AG10803 (cell line): ENCODE measurements around the gene PODXL2.

Experiments
- DNase-seq: peaks from one replicate; pipeline ENCODE4 v3.0.0; 2010; ENCODE audit warnings: low read depth
- H3K4me3 ChIP-seq: 2 replicates; pipeline ENCODE4 v1.5.1; 2011; ENCODE audit warnings: mild to moderate bottlenecking, low read length, control low read depth
- TF ChIP-seq, protein P1 (sequence below): conservative IDR thresholded peaks from 2 replicates; pipeline ENCODE4 v1.5.1; 2011; ENCODE audit warnings: mild to moderate bottlenecking, low read length, control low read depth, inconsistent platforms

Gene PODXL2

DNA sequence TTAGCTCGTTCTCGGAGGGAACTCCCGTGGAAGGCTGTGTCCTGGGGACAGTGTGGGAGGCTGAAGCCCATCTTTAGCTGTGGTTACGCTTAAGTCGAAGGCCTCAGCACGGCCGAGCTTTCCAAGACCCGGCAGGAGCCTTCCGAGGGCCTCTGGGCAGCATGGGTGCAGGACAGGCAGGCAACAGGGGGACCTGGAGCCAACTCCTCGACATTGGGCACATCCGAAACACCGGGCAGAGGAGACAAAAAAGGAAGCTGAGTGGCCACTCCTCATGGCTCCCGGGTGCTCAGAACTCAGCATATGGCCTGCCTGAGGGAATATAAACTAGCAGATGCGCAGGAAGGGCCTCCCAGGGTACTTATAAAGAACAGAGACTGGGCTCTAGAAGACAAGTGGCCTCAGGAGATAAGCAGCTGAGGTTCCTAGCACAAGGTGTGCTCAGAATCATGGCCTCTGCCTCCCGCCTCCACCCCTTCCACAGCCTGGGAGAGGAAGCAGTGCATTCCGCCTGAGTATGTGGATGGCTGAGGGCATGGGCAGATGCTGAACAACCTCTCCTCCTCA is 77.9 kb downstream of the PODXL2 start:
- DNase-seq = no peak
- no peak overlapping the region for H3K4me3 ChIP-seq
- TF ChIP-seq, protein P1, sequence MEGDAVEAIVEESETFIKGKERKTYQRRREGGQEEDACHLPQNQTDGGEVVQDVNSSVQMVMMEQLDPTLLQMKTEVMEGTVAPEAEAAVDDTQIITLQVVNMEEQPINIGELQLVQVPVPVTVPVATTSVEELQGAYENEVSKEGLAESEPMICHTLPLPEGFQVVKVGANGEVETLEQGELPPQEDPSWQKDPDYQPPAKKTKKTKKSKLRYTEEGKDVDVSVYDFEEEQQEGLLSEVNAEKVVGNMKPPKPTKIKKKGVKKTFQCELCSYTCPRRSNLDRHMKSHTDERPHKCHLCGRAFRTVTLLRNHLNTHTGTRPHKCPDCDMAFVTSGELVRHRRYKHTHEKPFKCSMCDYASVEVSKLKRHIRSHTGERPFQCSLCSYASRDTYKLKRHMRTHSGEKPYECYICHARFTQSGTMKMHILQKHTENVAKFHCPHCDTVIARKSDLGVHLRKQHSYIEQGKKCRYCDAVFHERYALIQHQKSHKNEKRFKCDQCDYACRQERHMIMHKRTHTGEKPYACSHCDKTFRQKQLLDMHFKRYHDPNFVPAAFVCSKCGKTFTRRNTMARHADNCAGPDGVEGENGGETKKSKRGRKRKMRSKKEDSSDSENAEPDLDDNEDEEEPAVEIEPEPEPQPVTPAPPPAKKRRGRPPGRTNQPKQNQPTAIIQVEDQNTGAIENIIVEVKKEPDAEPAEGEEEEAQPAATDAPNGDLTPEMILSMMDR = no peak

DNA sequence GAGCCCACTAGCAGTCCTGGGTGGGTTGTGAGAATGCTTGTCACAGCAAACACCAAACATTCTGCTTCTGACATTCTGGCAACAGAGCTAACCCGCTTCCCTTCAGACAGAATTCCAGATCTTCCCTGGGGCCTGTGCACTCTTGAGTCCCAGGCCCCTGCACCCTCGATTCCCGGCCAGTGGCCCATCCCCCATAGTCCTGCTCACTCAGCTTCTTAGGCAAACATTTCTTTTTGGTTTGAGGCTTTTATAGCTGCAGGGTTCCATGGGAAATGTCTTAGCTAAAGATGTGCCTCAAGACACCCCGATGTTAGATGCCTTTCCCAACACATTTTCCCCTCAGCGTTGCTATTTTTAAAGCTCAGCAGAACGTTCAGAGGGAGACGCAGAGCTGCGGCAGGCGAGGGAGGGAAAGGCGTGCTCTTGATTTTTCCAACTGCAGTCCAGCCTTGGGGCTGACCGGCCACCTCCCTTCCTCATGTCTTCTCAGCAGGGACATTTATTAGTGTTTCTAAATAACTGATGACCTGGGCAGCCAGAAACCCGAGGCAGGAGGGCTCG is 78.9 kb downstream of the PODXL2 start:
- DNase-seq = no peak
- TF ChIP-seq, protein P1 = no peak
- H3K4me3 ChIP-seq = no peak overlapping the region

DNA sequence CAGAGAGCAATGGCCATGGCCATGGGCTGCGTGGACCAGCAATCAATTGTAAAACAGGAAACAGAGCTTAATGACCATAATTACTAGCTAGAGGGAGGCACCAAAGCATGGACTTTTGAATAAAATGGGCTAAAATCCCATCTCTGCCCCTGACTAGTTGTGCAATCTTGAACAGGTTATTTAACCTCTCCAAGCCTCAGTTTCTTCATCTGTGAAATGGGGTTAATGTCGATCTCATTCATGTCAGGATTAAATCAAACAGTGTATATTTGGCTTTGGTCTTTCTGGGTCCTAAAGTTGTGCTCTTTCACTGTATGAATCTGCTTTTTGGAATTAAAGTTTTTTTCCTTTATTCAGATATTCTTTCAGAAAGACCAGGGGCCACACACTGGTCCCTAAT is 79.9 kb downstream of the PODXL2 start:
- TF ChIP-seq, protein P1 = no peak
- H3K4me3 ChIP-seq = no peak overlapping the region
- DNase-seq = no peak

DNA sequence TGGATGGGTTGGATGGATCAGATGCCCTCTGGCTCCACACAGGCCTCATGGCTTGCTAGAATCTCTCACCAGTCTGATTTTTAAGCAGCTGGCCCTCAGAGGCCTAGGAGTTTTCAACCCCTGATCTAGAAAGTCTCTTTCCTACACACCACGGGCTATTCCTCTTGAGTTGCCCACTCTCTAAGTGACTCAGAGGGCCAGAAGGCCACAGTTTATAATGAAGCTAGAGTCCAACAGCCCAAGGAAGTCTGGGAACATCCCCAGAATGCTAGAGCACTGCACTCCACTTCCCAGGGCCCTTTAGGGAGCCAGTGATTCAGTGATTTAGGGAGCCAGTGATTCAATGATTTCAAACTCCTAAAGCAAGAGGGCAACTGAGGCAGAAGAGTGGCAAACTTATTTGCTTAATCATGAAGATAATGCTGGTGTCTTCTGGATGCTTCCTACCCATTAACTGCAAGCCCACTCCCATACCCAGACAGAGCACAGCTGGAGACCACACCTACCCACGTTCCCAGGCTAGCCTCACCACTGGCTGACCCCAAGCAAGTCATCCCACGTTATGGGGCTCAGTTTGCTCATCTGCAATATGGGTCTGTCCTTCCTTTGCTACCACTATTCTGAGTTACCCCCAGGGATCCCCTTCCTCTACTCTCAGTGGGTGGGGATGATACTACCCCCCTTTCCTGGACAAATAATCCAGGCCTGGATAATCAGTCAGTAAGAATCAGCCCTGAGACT is 80.5 kb downstream of the PODXL2 start:
- DNase-seq = no peak
- TF ChIP-seq, protein P1 = no peak
- no peak overlapping the region for H3K4me3 ChIP-seq

DNA sequence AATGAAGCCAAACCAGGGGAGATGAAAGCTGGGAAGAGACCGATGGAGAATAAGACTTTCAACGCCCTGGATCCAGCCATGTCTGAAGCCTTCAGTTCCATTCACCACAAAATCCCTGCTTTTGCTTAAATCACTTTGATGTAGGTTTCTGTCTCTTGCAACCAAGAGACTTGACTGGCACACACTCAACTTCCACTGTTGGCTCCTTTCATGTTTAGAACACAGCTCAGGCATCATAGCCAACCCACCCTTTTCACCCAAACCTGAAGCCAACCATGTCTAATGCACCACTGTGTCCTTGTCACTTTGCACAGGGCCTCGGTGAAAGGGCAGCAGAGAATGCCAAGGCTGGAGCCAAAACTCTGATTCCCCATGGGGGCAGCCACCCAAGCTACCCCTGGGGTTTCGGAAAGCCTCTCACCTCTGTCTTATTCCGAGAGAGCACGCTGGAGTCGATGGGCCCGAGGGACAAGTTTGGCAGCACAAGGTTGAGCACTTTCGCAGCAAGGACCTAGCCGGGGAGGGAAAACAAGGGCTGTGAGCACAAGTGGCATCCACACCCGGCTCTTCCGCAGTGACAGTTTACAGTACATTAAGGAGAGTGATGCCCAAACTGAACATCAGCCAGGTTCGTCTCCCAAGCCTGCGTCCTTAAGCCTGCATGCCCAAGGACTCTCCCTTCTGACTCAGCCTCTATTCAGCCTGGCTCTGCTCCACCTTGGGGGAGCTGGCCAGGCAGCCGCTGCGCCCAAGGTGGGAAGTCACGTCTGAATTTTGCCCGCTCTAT is 81.4 kb downstream of the PODXL2 start:
- TF ChIP-seq, protein P1 = no peak
- no peak for DNase-seq
- no peak overlapping the region for H3K4me3 ChIP-seq

DNA sequence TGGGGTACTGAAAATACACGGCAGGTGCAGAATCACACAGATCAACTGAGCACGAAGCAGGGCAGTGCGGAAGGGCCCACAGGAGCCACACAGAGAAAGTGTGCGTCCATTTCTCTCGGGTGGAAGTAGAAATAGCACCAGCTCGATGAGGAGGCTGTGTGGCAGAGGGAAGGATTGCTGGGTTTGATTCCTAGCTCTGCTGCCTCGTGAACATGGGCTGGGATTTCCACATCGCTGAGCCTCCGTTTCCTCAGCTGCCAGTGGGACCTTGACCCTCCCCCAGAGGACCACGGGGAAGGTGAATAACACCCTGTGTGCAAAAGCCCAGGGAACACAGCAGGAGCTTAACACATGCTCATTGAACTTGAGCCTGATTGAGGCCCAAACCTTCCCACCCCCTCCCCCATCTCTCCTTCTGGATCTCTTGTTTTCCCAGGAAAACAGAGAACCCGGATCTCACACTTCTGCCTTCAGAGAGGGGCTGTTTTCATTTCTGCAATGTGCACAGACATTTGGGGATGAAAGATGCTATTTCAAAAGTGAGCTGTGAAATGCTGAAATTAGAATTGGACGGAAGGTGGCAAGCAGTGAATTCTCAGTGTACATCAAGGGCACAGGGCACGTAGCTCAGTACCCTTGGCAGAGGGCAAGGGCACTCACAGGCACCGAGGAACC is 82.2 kb downstream of the PODXL2 start:
- TF ChIP-seq, protein P1 = no peak
- DNase-seq = no peak
- H3K4me3 ChIP-seq = no peak overlapping the region
